GM18909 (cell line): Measurements from ENCODE around the gene HAPLN1.
A peak's percentile ranks its signal among the peaks of the same experiment; 100 is the strongest.

Source experiments
- ATAC-seq: cut with Tn5 transposase; IDR thresholded peaks from one replicate; pipeline ENCODE4 v1.9.1; 2021; ENCODE audit warnings: mild to moderate bottlenecking; ENCODE audit not compliant: unreplicated experiment, poor library complexity

Gene HAPLN1

GRCh38 chr5:83653669-83654068, 67.0 kb downstream of the HAPLN1 start:
- peak; percentile 72 for ATAC-seq

GRCh38 chr5:83645936-83646335, 74.7 kb downstream of the HAPLN1 start:
- no peak for ATAC-seq

- ATAC-seq: no peak
These were observed 76.4 kb downstream of the HAPLN1 start for GRCh38 chr5:83644301-83644700.

GRCh38 chr5:83641946-83642345, 78.7 kb downstream of the HAPLN1 start:
- no peak for ATAC-seq

DNA sequence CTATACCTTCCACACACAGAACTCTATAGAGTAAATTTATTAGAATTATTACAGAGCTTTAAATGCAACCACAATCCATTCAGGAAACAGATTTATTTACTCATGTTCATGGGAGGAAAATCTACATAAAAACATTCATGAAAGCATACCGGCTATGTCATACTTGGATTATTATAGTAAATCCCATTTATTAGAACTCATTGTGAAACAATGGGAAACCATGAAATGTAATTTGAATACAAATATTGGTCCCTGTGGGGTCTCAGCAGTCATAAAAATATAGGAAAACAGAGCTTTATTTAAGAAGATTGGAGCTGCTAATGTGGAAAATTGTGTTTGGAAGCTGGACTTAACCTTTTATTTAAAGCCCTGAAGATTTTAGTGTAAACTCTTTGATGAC, 80.7 kb downstream of the HAPLN1 start:
- no peak for ATAC-seq

DNA sequence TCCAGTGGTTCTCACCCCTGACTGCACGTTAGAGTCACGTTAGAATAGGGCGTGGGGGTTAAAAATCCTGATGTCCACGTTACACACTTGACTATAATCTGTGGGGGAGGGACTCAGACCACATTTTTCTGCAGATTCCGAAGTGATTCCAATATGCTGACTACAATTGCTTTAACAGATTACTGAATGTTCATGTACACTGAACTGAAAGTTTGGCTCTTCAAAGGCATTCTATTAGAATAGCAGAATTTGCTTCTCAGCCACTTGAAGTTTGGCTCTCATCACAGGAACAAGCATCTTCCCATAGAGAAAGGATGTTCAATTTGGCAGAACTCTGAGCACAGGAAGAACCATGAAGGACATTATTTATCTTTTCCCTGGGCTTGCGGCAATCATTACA, 84.5 kb downstream of the HAPLN1 start:
- no peak for ATAC-seq

DNA sequence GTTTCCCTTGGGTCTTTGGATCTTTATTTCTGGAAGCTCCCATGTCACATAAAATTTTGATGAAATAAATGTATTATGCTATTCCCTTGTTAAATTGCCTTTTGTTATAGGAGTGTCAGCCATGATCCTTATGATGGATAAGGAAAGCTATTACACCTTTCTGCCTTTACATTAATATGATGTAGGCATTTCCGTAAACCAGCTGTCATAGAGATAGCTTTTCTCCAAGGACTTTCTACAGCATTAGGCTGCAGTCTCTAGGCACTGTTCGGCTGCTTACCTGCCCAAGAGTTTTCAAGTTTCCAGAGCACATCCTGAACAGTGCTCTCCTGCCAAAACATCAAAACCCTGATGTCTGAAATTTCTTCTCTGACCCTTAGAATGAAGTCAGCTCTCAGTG, 87.4 kb downstream of the HAPLN1 start:
- ATAC-seq: no peak

DNA sequence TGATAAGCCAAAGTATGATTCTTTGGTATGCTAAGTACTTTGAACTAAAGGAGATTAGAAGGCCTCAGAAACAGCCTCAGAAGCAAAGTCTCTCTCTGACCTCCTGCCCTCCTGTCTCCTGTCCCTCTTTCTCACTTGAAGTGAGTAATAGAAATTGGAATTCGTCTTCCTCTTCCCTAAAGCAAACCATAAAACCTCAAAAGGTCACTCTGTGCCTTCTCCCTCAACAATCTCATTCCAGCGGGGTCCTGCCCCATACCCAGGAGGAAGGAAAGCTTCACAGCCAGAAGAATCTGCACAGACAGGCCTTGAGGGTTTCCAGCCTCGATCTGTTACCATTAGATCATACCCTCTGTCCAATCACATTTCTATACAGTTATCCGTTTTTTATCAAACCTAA, 87.8 kb downstream of the HAPLN1 start:
- ATAC-seq: no peak

DNA sequence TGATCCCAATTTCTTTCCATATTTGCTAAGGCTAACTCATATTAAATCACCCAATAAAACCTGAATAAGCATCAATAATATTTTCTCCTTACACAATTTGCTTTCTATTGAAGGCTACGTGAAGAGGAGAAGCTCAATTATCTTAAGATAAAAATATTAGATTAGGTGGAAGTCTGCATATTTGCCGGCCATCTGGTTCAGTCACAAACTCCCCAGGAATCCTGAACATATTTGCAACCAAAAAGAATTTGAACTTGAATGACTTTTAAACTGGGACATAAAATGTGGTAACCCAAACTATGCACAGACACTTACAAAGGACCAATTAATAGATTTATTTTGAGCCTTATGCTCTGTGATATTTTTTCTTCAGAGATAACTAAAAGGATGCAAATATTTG, 92.3 kb downstream of the HAPLN1 start:
- no peak for ATAC-seq

GRCh38 chr5:83614841-83615240, 105.8 kb downstream of the HAPLN1 start:
- ATAC-seq: no peak

DNA sequence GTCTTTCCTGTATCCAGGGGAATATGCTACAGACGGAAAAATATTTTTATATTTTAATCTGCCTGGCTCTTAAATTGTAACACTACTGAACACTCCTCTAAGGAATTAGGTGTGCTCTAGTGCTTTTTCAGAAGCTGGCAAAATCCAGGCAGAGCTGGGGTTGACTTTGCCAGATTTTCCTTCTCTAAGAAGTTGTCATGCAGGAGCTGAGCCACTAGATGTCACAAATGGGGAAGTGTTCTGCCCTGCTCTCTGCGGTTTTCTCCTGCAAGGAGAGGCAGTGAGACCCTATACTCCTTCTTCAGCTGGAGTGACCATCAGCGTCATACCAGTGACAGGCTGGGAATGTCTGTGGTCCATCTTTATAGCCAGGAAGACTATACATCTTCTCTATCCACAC, 112.5 kb downstream of the HAPLN1 start:
- peak; percentile 65 for ATAC-seq

- ATAC-seq: no peak
These were observed 125.4 kb downstream of the HAPLN1 start for GRCh38 chr5:83595217-83595616.

DNA sequence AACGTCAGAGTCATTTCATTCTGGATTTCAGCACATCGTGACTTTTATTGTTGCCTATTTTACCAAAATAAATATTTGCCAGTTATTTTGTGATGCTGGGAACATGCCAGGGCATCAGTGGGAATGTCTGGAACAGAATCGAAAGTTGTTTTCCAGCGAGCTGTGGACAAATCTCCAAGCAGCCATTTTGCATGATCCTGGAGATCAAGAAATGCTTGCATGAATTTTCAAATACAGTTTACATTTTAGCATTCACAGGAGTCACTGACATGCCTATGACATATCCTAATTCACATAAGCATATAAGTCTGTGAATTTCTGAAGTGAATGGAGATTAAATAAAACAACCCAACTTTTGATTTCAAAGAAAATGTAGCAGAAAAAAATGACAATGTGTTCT, 129.7 kb downstream of the HAPLN1 start:
- ATAC-seq: no peak

- ATAC-seq: no peak
These were observed 130.9 kb downstream of the HAPLN1 start for GRCh38 chr5:83589786-83590185.
